ENCODE measurements around the gene SYNGR2. TPM values are rescaled to one million over a fixed set of nuclear protein-coding genes. Genes with fewer than 3 reads are reported as not detected.
A peak's percentile ranks its signal among the peaks of the same experiment; 100 is the strongest.

The SYNGR2 gene
- 44.7 TPM for total RNA-seq

- peaks cover 48% of the 10 kb centered on the region for H3K4me1 ChIP-seq (ENCODE audit: insufficient read depth, low read length)
- peak within 1 kb of the TSS; percentile 59 for H3K4me3 ChIP-seq (ENCODE audit: low read length)
These were observed at the start of gene SYNGR2 for GRCh38 chr17:78168242-78168902. SYNGR2 (plus strand) TSS chr17:78168581; CDS start chr17:78168617, 36 bp downstream.

GRCh38 chr17:78118801-78119241 lies 49.6 kb upstream of the SYNGR2 start:
- peaks cover 81% of the 10 kb centered on the region for H3K4me1 ChIP-seq (ENCODE audit: insufficient read depth, low read length)

More at GRCh38 chr17:78168242-78168902, at the start of gene SYNGR2:
- Histone ChIP-seq H3K9me3 (ENCODE audit: low read depth, low read length) (no peaks in the 10 kb centered on the region), H3K27me3 (ENCODE audit: insufficient read depth, low read length) (no peaks in the 10 kb centered on the region)

GRCh38 chr17:78120537-78120936 lies 47.8 kb upstream of the SYNGR2 start:
- peaks cover 83% of the 10 kb centered on the region for H3K4me1 ChIP-seq (ENCODE audit: insufficient read depth, low read length)
- H3K9me3 ChIP-seq (ENCODE audit: low read depth, low read length): no peaks in the 10 kb centered on the region
- H3K4me3 ChIP-seq (ENCODE audit: low read length): no peak overlapping the region
- no peaks in the 10 kb centered on the region for H3K27me3 ChIP-seq (ENCODE audit: insufficient read depth, low read length)

More at GRCh38 chr17:78118801-78119241, 49.6 kb upstream of the SYNGR2 start:
- Histone ChIP-seq H3K4me3 (ENCODE audit: low read length) (no peak overlapping the region), H3K27me3 (ENCODE audit: insufficient read depth, low read length) (no peaks in the 10 kb centered on the region), H3K9me3 (ENCODE audit: low read depth, low read length) (no peaks in the 10 kb centered on the region)

- H3K4me1 ChIP-seq (ENCODE audit: insufficient read depth, low read length): peaks cover 89% of the 10 kb centered on the region
- no peaks in the 10 kb centered on the region for H3K9me3 ChIP-seq (ENCODE audit: low read depth, low read length)
- no peak overlapping the region for H3K4me3 ChIP-seq (ENCODE audit: low read length)
- H3K27me3 ChIP-seq (ENCODE audit: insufficient read depth, low read length): no peaks in the 10 kb centered on the region
These were observed 47.2 kb upstream of the SYNGR2 start for GRCh38 chr17:78120971-78121800.

- Histone ChIP-seq H3K4me3 (ENCODE audit: low read length) (no peak overlapping the region), H3K27me3 (ENCODE audit: insufficient read depth, low read length) (no peaks in the 10 kb centered on the region), H3K4me1 (ENCODE audit: insufficient read depth, low read length) (peaks cover 96% of the 10 kb centered on the region), H3K9me3 (ENCODE audit: low read depth, low read length) (no peaks in the 10 kb centered on the region)
These were observed 46.6 kb upstream of the SYNGR2 start for GRCh38 chr17:78121801-78122215.

GRCh38 chr17:78122216-78122930 lies 46.0 kb upstream of the SYNGR2 start:
- Histone ChIP-seq H3K9me3 (ENCODE audit: low read depth, low read length) (no peaks in the 10 kb centered on the region), H3K27me3 (ENCODE audit: insufficient read depth, low read length) (no peaks in the 10 kb centered on the region), H3K4me1 (ENCODE audit: insufficient read depth, low read length) (peaks cover 95% of the 10 kb centered on the region), H3K4me3 (ENCODE audit: low read length) (no peak overlapping the region)

- Histone ChIP-seq H3K4me1 (ENCODE audit: insufficient read depth, low read length) (peaks cover 89% of the 10 kb centered on the region), H3K27me3 (ENCODE audit: insufficient read depth, low read length) (no peaks in the 10 kb centered on the region), H3K9me3 (ENCODE audit: low read depth, low read length) (no peaks in the 10 kb centered on the region), H3K4me3 (ENCODE audit: low read length) (no peak overlapping the region)
These were observed 45.5 kb upstream of the SYNGR2 start for GRCh38 chr17:78122931-78123249.

- no peaks in the 10 kb centered on the region for H3K27me3 ChIP-seq (ENCODE audit: insufficient read depth, low read length)
- H3K4me3 ChIP-seq (ENCODE audit: low read length): no peak overlapping the region
- H3K9me3 ChIP-seq (ENCODE audit: low read depth, low read length): no peaks in the 10 kb centered on the region
- peaks cover 87% of the 10 kb centered on the region for H3K4me1 ChIP-seq (ENCODE audit: insufficient read depth, low read length)
These were observed 45.0 kb upstream of the SYNGR2 start for GRCh38 chr17:78123258-78123929.

GRCh38 chr17:78124081-78124835 lies 44.1 kb upstream of the SYNGR2 start:
- Histone ChIP-seq H3K4me1 (ENCODE audit: insufficient read depth, low read length) (peaks cover 83% of the 10 kb centered on the region), H3K9me3 (ENCODE audit: low read depth, low read length) (no peaks in the 10 kb centered on the region), H3K4me3 (ENCODE audit: low read length) (no peak overlapping the region), H3K27me3 (ENCODE audit: insufficient read depth, low read length) (no peaks in the 10 kb centered on the region)

GRCh38 chr17:78124836-78125137 lies 43.6 kb upstream of the SYNGR2 start:
- H3K4me1 ChIP-seq (ENCODE audit: insufficient read depth, low read length): peaks cover 85% of the 10 kb centered on the region
- no peaks in the 10 kb centered on the region for H3K27me3 ChIP-seq (ENCODE audit: insufficient read depth, low read length)
- H3K9me3 ChIP-seq (ENCODE audit: low read depth, low read length): no peaks in the 10 kb centered on the region
- H3K4me3 ChIP-seq (ENCODE audit: low read length): peak overlapping the region; percentile 8

- Histone ChIP-seq H3K4me1 (ENCODE audit: insufficient read depth, low read length) (peaks cover 85% of the 10 kb centered on the region), H3K27me3 (ENCODE audit: insufficient read depth, low read length) (no peaks in the 10 kb centered on the region), H3K4me3 (ENCODE audit: low read length) (peak overlapping the region; percentile 8), H3K9me3 (ENCODE audit: low read depth, low read length) (no peaks in the 10 kb centered on the region)
These were observed 43.1 kb upstream of the SYNGR2 start for GRCh38 chr17:78125138-78125913.

- Histone ChIP-seq H3K27me3 (ENCODE audit: insufficient read depth, low read length) (no peaks in the 10 kb centered on the region), H3K9me3 (ENCODE audit: low read depth, low read length) (no peaks in the 10 kb centered on the region), H3K4me3 (ENCODE audit: low read length) (peak overlapping the region; percentile 81), H3K4me1 (ENCODE audit: insufficient read depth, low read length) (peaks cover 85% of the 10 kb centered on the region)
These were observed 42.1 kb upstream of the SYNGR2 start for GRCh38 chr17:78125976-78126894.

- Histone ChIP-seq H3K4me1 (ENCODE audit: insufficient read depth, low read length) (peaks cover 79% of the 10 kb centered on the region), H3K4me3 (ENCODE audit: low read length) (peak overlapping the region; percentile 81), H3K27me3 (ENCODE audit: insufficient read depth, low read length) (no peaks in the 10 kb centered on the region), H3K9me3 (ENCODE audit: low read depth, low read length) (no peaks in the 10 kb centered on the region)
These were observed 41.5 kb upstream of the SYNGR2 start for GRCh38 chr17:78126895-78127238.

Data from mononuclear cell (primary cell).